ENCODE measurements around the gene PUSL1. TPM values are rescaled to one million over a fixed set of nuclear protein-coding genes. Genes with fewer than 3 reads are reported as not detected.

The PUSL1 gene
- polyA plus RNA-seq, 2 of the 4 experiments (the other 2 are of a cell fraction) = 7.4 to 14.6 TPM

- POLR2A ChIA-PET = no interaction called here
- CTCF ChIA-PET = interaction anchor here (3.3 kb wide), 1 partner anchor 162 kb away, joined by 15 read pairs; no protein-coding TSS in a partner anchor
- DNase-seq (ENCODE audit: low read depth in 1 of 2, low spot score in 1 of 2) (no peak), ATAC-seq (no peak), FAIRE-seq (no peak)
- Histone ChIP-seq H3K9me3 (no peaks in the 10 kb centered on the region), H3K4me3 (no peak overlapping the region), H3K4me2 (no peak overlapping the region), H3K4me1 (peaks cover 8% of the 10 kb centered on the region; the same call in 2 of the 3 replicates), H3K27ac (no peak overlapping the region)
- 89% methylated on average over 11 of the region's 32 CpGs for WGBS (ENCODE audit: missing lambda C conversion rate)
- TF ChIP-seq SMC3 (IDR thresholded peaks at IDR 0.05) (no peak), RCOR1 (IDR thresholded peaks at IDR 0.05; ENCODE audit: low read depth, low read length) (no peak), RNF2 (IDR thresholded peaks at IDR 0.05; ENCODE audit: borderline replicate concordance, low read depth) (no peak), POLR2A (IDR thresholded peaks at IDR 0.05; ENCODE audit: low read length) (no peak), FOSL2 (IDR thresholded peaks at IDR 0.05) (no peak), FOSL2 (CRISPR knock-in tag; IDR thresholded peaks at IDR 0.05) (no peak), NFE2L2 (conservative IDR thresholded peaks at IDR 0.05; ENCODE audit: low read length) (no peak), USF2 (IDR thresholded peaks at IDR 0.05) (no peak), ELK1 (IDR thresholded peaks at IDR 0.05; ENCODE audit: low read depth, low read length) (no peak)
Measured at GRCh38 chr1:1284221-1285101, 23.9 kb upstream of the PUSL1 start.

- no peak for FAIRE-seq
- ChIA-PET CTCF (interaction anchor here (3.3 kb wide), 1 partner anchor 163 kb away, joined by 15 read pairs; no protein-coding TSS in a partner anchor), POLR2A (interaction anchor here (0.5 kb wide), 1 partner anchor 85 kb away, joined by 4 read pairs; no protein-coding TSS in a partner anchor)
- Histone ChIP-seq H3K27ac (no peak overlapping the region), H3K4me3 (no peak overlapping the region), H3K4me2 (no peak overlapping the region), H3K9me3 (no peaks in the 10 kb centered on the region), H3K4me1 (peaks cover 8% of the 10 kb centered on the region; the same call in 2 of the 3 replicates)
- TF ChIP-seq CHD2 (IDR thresholded peaks at IDR 0.05; ENCODE audit: low read length, partially characterized antibody) = no peak
- TF ChIP-seq HES2 (IDR thresholded peaks at IDR 0.05) = no peak
- TF ChIP-seq PHF8 (IDR thresholded peaks at IDR 0.05; ENCODE audit: borderline replicate concordance, low read depth) = no peak
- no peak for TF ChIP-seq MAZ (IDR thresholded peaks at IDR 0.05; ENCODE audit: borderline replicate concordance, low read depth, low read length)
- TF ChIP-seq NFE2L2 (conservative IDR thresholded peaks at IDR 0.05; ENCODE audit: low read length) = no peak
- TF ChIP-seq CHD4 (IDR thresholded peaks at IDR 0.05; ENCODE audit: borderline replicate concordance) = no peak
- TF ChIP-seq EP300 (IDR thresholded peaks at IDR 0.05) = no peak
- no peak for TF ChIP-seq ELK1 (IDR thresholded peaks at IDR 0.05; ENCODE audit: low read depth, low read length)
- TF ChIP-seq FOSL2 (IDR thresholded peaks at IDR 0.05) = no peak
- no peak for TF ChIP-seq FOSL2 (CRISPR knock-in tag; IDR thresholded peaks at IDR 0.05)
- ATAC-seq = peak; percentile 7 to 30; a peak in 3 of 6 replicates
- WGBS (ENCODE audit: missing lambda C conversion rate) = 85% methylated on average over 5 of the region's 22 CpGs
- DNase-seq (ENCODE audit: low read depth in 1 of 2, low spot score in 1 of 2) = no peak
Measured at GRCh38 chr1:1285102-1285571, 23.3 kb upstream of the PUSL1 start.

GRCh38 chr1:1285611-1286311 lies 22.6 kb upstream of the PUSL1 start:
- POLR2A ChIA-PET = interaction anchor here (0.5 kb wide), 1 partner anchor 85 kb away, joined by 4 read pairs; no protein-coding TSS in a partner anchor
- Histone ChIP-seq H3K4me3 (no peak overlapping the region), H3K4me1 (peaks cover 8% of the 10 kb centered on the region; the same call in 2 of the 3 replicates), H3K27ac (no peak overlapping the region), H3K4me2 (no peak overlapping the region), H3K9me3 (no peaks in the 10 kb centered on the region)
- ATAC-seq = peak; percentile 11 to 15; a peak in 3 of 6 replicates
- no peak for DNase-seq (ENCODE audit: low read depth in 1 of 2, low spot score in 1 of 2)
- 77% methylated on average over 15 of the region's 37 CpGs for WGBS (ENCODE audit: missing lambda C conversion rate)
- FAIRE-seq = no peak
- TF ChIP-seq ZNF302 (CRISPR knock-in tag; IDR thresholded peaks at IDR 0.05) (no peak), PBX3 (IDR thresholded peaks at IDR 0.05) (peak; percentile 25; the same call in 1 of the 2 replicates), HEYL (CRISPR knock-in tag; IDR thresholded peaks at IDR 0.05) (no peak)
- CTCF ChIA-PET = interaction anchor here (1.2 kb wide), 1 partner anchor 301 kb away, joined by 3 read pairs; no protein-coding TSS in a partner anchor
